NCI-H1105 (cell line): ENCODE results near the gene ATF7IP.

ENCODE experiments used
- DNase-seq: peaks from one replicate; lab custom pipeline; 2025; lab: John Stamatoyannopoulos, UW

The ATF7IP gene

GRCh38 chr12:14481201-14481600 lies 115.7 kb downstream of the ATF7IP start:
- no peak for DNase-seq

GRCh38 chr12:14482361-14482760 lies 116.9 kb downstream of the ATF7IP start:
- no peak for DNase-seq

GRCh38 chr12:14482886-14483285 lies 117.4 kb downstream of the ATF7IP start:
- DNase-seq, result no peak

- no peak for DNase-seq
Observed at GRCh38 chr12:14495326-14495725, 129.8 kb downstream of the ATF7IP start.

GRCh38 chr12:14505626-14506596 lies 140.4 kb downstream of the ATF7IP start:
- DNase-seq, result no peak

GRCh38 chr12:14510574-14510973 lies 145.1 kb downstream of the ATF7IP start:
- no peak for DNase-seq

GRCh38 chr12:14514154-14514842 lies 148.8 kb downstream of the ATF7IP start:
- no peak for DNase-seq

GRCh38 chr12:14514946-14515345 lies 149.5 kb downstream of the ATF7IP start:
- DNase-seq, result no peak

GRCh38 chr12:14521822-14522221 lies 156.3 kb downstream of the ATF7IP start:
- no peak for DNase-seq

- DNase-seq, result no peak
Observed at GRCh38 chr12:14525964-14526363, 160.5 kb downstream of the ATF7IP start.

GRCh38 chr12:14532152-14532551 lies 166.7 kb downstream of the ATF7IP start:
- no peak for DNase-seq

- DNase-seq, result no peak
Observed at GRCh38 chr12:14537088-14537487, 171.6 kb downstream of the ATF7IP start.

GRCh38 chr12:14540801-14541462 lies 175.4 kb downstream of the ATF7IP start:
- DNase-seq, result no peak

- peak; percentile 12 for DNase-seq
Observed at GRCh38 chr12:14545144-14546124, 180.0 kb downstream of the ATF7IP start.

- no peak for DNase-seq
Observed at GRCh38 chr12:14547571-14547970, 182.1 kb downstream of the ATF7IP start.

- DNase-seq, result no peak
Observed at GRCh38 chr12:14548609-14549008, 183.1 kb downstream of the ATF7IP start.
